A673 (cell line): ENCODE results near the gene GATAD2B. TPM values are rescaled to one million over a fixed set of nuclear protein-coding genes. Genes with fewer than 3 reads are reported as not detected.

Experiments used
- BruUV-seq: library from RNA; stranded (reverse); fragments of 400-500 nt; replicated peaks from 2 replicates; lab custom pipeline; 2021; lab: Mats Ljungman, UMichigan
- CTCF ChIA-PET: fragments of 300-600 bp; sonication (Branson Sonifier 250); formaldehyde crosslinking; loops from one replicate; lab custom pipeline; 2022; ENCODE audit warnings: antibody characterized with exemption; lab: Charles Lee
- POLR2A ChIA-PET: fragments of 300-600 bp; sonication (Branson Sonifier 250); formaldehyde crosslinking; loops from one replicate; lab custom pipeline; 2022; ENCODE audit warnings: antibody characterized with exemption; ENCODE audit not compliant: low non-redundant PET; lab: Charles Lee
- DNase-seq: peaks from one replicate; pipeline ENCODE4 v3.0.0-alpha.2; 2015; ENCODE audit warnings: low spot score
- H3K27ac ChIP-seq: fragments of 200-600 bp; sonication (generic); 2 replicates; pipeline ENCODE4 v1.5.1; 2016; ENCODE audit warnings: mixed run types, low read depth, mild to moderate bottlenecking, mixed read lengths, antibody characterized with exemption, low read length; ENCODE audit not compliant: poor library complexity, severe bottlenecking
- H3K27me3 ChIP-seq: fragments of 200-600 bp; sonication (generic); replicated peaks from 2 replicates; pipeline ENCODE4 v1.6.1; 2017; ENCODE audit warnings: mixed run types, low read depth, mild to moderate bottlenecking, mixed read lengths, antibody characterized with exemption, low read length; ENCODE audit not compliant: insufficient read depth, poor library complexity
- H3K36me3 ChIP-seq: fragments of 200-600 bp; sonication (generic); 2 replicates; pipeline ENCODE4 v1.6.1; 2016; ENCODE audit warnings: mixed run types, mild to moderate bottlenecking, mixed read lengths, antibody characterized with exemption, low read length; ENCODE audit not compliant: insufficient read depth, poor library complexity, severe bottlenecking
- H3K4me1 ChIP-seq: fragments of 200-600 bp; sonication (generic); 2 replicates; pipeline ENCODE4 v1.6.1; 2017; ENCODE audit warnings: mixed run types, mild to moderate bottlenecking, mixed read lengths, antibody characterized with exemption, low read length; ENCODE audit not compliant: insufficient read depth, poor library complexity, severe bottlenecking
- H3K4me3 ChIP-seq: fragments of 200-600 bp; sonication (generic); 2 replicates; pipeline ENCODE4 v1.5.1; 2016; ENCODE audit warnings: low read depth, mixed run types, mild to moderate bottlenecking, mixed read lengths, low read length; ENCODE audit not compliant: poor library complexity, severe bottlenecking
- H3K9me3 ChIP-seq: fragments of 200-600 bp; sonication (generic); 2 replicates; pipeline ENCODE4 v1.6.1; 2016; ENCODE audit warnings: mixed run types, low read depth, mild to moderate bottlenecking, mixed read lengths, antibody characterized with exemption, low read length; ENCODE audit not compliant: poor library complexity, severe bottlenecking
- EZH2 ChIP-seq: fragments of 200-600 bp; sonication (generic); IDR thresholded peaks from 2 replicates; pipeline ENCODE4 v1.6.1; 2017; ENCODE audit warnings: borderline replicate concordance, low read depth, mild to moderate bottlenecking, mixed read lengths, antibody characterized with exemption, low read length; ENCODE audit not compliant: poor library complexity, severe bottlenecking
- intact Hi-C: fragments of 100-400 bp; cut with micrococcal nuclease; formaldehyde crosslinking; loops from one replicate; pipeline ENCODE4 v1.10.0; 2022; ENCODE audit not compliant: unreplicated experiment
- total RNA-seq: library from RNA; stranded (reverse); gene quantifications from 2 replicates; pipeline ENCODE4 v1.2.3, GENCODE V29; 2021
- TF ChIP-seq, protein P1 (sequence below): fragments of 300-800, 200-600 bp; sonication (generic); conservative IDR thresholded peaks from 2 replicates; pipeline ENCODE4 v1.5.1; 2017; ENCODE audit warnings: low read depth, mild to moderate bottlenecking, antibody characterized with exemption, low read length, moderate library complexity, mixed read lengths

Gene GATAD2B
- total RNA-seq, 1 experiment from 2014 or later, result 58.8 TPM

DNA sequence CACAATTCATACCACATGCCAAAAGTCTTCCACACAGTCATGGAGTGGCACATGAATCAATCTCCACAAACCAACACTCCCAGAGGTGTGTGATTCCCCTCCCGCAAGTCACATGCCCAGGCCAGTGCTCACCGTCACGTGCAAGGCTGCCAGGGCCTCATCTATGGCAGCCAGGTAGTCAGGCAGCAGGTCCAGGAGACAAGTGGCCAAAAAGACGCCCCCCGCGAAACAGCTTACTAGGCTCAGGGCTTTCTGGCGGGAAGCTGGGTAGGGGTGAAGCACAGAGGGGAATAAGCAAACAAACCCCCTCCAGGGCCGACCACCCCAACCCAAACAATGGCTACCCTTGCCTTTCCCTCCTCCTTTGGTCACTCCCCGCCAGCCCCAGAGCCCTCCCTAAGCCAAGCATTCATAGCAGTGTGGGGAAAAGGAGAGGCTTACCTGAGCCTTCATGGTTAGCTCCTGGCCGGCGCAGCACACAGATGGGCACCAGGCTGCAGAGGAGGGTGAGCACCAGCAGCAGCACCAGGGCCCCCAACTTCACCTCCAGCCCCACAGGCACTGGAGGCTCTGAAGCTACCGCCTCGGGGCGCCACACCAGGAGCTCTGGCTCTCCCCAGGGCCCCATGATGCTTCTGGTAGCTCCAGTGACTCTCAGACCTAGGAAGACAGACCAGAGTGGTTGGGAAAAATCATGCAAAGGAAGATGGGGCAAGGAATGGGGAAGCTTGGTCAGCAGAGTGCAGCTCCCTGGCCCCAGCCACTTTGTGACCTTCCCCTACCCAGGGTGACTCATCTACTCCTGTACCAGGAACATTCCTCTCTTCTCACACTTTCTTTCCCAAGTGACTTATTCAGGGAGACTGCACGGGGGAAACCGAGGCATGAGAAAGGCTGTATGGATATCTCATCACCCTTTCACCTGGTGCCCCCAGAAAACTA is 39.6 kb upstream of the GATAD2B start:
- no TSS peak for BruUV-seq
- POLR2A ChIA-PET, result interaction anchor here (0.7 to 1.0 kb wide), 2 partner anchors 14 to 28 kb away, joined by 3 read pairs; no protein-coding TSS in a partner anchor
- intact Hi-C loops, result loop anchor here (5.0 kb wide), 1 partner anchor 290 kb away; the partner anchor contains the start of gene ILF2

DNA sequence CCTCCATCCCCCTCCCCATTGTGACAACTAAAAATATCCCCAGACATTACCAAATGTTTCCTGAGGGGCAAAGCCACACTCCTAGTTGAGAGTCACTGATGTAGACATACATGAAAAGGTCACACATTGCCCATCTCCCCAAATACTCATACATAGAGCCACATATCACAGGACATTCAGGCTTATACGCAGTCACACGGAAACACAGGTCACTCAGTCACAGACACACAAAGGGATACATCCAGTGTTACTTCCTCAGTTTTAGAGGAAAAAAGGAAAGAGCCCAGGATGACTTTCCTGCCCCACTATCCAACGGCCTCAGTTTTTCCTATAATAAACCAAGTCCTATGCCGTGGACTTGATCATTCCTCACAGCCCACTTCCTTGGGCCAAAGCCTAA is 38.6 kb upstream of the GATAD2B start:
- peaks cover 16% of the 10 kb centered on the region for H3K4me1 ChIP-seq
- DNase-seq, result no peak
- ChIA-PET CTCF (no interaction called here), POLR2A (interaction anchor here (0.7 kb wide), 1 partner anchor 13 kb away, joined by 3 read pairs; no protein-coding TSS in a partner anchor)
- peaks cover 13% of the 10 kb centered on the region for H3K36me3 ChIP-seq
- H3K9me3 ChIP-seq, result no peaks in the 10 kb centered on the region
- H3K4me3 ChIP-seq, result peak overlapping the region; percentile 77
- intact Hi-C loops, result loop anchor here (5.0 kb wide), 1 partner anchor 289 kb away; the partner anchor contains the start of gene ILF2
- no peaks in the 10 kb centered on the region for H3K27me3 ChIP-seq
- TSS peak; percentile 18 for BruUV-seq
- peak overlapping the region; percentile 10 for H3K27ac ChIP-seq
- no peak for TF ChIP-seq EZH2
- TF ChIP-seq, protein P1, sequence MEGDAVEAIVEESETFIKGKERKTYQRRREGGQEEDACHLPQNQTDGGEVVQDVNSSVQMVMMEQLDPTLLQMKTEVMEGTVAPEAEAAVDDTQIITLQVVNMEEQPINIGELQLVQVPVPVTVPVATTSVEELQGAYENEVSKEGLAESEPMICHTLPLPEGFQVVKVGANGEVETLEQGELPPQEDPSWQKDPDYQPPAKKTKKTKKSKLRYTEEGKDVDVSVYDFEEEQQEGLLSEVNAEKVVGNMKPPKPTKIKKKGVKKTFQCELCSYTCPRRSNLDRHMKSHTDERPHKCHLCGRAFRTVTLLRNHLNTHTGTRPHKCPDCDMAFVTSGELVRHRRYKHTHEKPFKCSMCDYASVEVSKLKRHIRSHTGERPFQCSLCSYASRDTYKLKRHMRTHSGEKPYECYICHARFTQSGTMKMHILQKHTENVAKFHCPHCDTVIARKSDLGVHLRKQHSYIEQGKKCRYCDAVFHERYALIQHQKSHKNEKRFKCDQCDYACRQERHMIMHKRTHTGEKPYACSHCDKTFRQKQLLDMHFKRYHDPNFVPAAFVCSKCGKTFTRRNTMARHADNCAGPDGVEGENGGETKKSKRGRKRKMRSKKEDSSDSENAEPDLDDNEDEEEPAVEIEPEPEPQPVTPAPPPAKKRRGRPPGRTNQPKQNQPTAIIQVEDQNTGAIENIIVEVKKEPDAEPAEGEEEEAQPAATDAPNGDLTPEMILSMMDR, result no peak

More for the DNA sequence above, 39.6 kb upstream of the GATAD2B start:
- DNase-seq, result no peak
- no peaks in the 10 kb centered on the region for H3K9me3 ChIP-seq
- TF ChIP-seq, protein P1, result no peak
- no peak for TF ChIP-seq EZH2
- peak overlapping the region; percentile 77 for H3K4me3 ChIP-seq
- peak overlapping the region; percentile 74 for H3K27ac ChIP-seq
- peaks cover 20% of the 10 kb centered on the region for H3K4me1 ChIP-seq
- CTCF ChIA-PET, result interaction anchor here (1.6 kb wide), 1 partner anchor 16 kb away, joined by 3 read pairs; the partner anchor contains the start of gene DENND4B
- no peaks in the 10 kb centered on the region for H3K27me3 ChIP-seq
- peaks cover 13% of the 10 kb centered on the region for H3K36me3 ChIP-seq

DNA sequence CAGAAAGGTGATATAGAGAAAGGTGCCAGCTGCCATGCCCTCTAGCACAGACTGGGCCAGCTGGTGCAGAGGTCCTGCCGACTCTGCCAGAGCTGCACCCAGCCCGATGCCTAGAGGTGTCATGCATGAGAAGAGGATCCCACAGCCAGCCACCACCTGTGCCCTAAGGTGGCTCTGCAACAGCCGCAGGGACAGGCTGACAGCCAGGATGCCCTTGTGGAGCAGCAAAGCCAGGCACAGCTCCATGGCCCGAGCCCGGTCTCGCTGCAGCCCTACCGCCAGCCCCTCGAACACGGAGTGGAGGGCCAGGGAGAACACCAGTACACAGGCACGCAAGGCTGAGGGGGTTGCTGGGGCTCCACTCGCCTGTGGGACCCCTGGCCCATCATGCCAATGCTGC is 37.4 kb upstream of the GATAD2B start:
- intact Hi-C loops, result loop anchor here (5.0 kb wide), 1 partner anchor 288 kb away; the partner anchor contains the start of gene ILF2
- POLR2A ChIA-PET, result no interaction called here
- Histone ChIP-seq H3K36me3 (peaks cover 13% of the 10 kb centered on the region), H3K4me1 (peaks cover 18% of the 10 kb centered on the region), H3K9me3 (no peaks in the 10 kb centered on the region), H3K27ac (no peak overlapping the region), H3K4me3 (no peak overlapping the region), H3K27me3 (no peaks in the 10 kb centered on the region)
- TF ChIP-seq EZH2, result no peak
- TF ChIP-seq, protein P1, result no peak
- CTCF ChIA-PET, result no interaction called here
- no peak for DNase-seq
- no TSS peak for BruUV-seq
